Stimulated activated CD8-positive, alpha-beta memory T cell treated with anti-CD3 and anti-CD28 coated beads, Interleukin-4, amount 100 ng/mL, for 1 hour (primary cell): Measurements from ENCODE around the gene KDM8.
"Not testable (repeated sequence)": the region's sequence is repeated elsewhere in the genome, so short reads cannot be mapped to it uniquely, and the experiment has no call there.

ENCODE experiments used
- DNase-seq, 2 donors: peaks; one replicate each; pipeline ENCODE4 v3.0.0-alpha.2; 2020; ENCODE audit warnings: low read depth in 2 of 2, low spot score in 1 of 2

The KDM8 gene

DNA sequence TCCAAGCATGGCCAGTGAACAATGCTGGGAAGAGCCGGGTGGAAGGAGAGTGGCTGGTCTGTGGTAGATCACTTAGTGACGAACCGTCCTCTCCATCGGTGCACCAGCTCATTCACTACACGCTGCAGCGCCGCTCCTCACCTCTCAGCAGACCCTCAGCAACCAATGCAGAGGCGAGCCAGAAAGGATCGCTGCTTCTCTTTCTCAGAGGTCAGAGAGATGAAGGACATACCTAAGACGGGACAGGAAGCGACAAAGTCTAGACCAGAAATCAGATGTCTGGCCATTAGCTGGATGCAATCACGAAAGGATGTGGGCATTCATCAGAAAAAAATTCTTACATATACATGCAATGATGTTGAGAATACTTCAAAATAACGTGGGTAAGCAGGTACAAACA is 38.3 kb downstream of the KDM8 start:
- DNase-seq, result no peak

GRCh38 chr16:27242398-27242797 is 39.1 kb downstream of the KDM8 start:
- DNase-seq, result no peak

- no peak for DNase-seq
These were observed 39.7 kb downstream of the KDM8 start for GRCh38 chr16:27242868-27243590.

DNA sequence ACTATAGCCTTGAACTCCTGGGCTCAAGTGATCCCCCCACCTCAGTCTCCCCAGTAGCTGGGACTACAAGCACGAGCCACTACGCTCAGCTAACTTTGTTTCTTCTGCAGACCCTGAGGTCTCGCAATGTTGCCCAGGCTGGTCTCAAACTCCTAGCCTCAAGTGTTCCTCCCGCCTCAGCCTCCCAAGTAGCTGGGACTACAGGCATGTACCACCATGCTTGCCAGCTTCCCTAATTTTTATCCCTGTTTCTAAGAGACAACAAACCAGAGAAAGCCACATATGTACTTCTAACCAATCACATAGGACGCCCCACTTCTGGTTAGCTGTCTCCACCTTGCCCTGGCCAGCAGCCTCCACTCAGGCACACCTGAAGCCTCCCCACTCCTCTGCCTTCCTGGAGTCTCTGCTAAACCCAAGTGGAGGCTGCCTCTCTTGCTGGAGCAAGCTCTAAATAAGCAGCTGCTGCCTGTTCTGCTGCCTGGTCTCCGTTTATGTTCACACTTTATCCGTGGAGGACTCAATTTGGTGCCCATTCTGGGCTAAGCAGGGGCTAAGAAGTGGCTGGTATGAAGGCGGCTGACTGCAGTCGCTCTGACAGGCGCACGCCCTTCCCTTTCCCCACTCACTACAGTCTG is 40.5 kb downstream of the KDM8 start:
- no peak for DNase-seq

DNA sequence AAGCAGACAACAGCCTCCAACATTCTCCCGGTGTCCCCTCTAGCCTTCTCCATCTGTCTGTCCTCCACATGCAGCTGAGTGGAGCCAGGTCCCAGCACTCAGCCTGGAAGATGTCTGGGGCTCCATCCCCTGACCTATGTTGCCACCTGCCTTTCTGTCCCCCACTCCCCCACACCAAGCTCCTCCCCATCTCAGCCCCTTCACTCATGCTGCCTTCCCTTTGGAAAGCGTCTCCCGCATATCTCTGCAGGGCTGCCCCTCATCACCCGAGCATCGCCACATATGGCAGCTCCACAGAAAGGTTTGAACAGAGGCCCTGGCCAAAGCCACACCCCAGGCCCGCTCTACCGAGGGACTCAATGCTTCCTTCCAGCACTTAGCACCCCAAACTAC is 41.0 kb downstream of the KDM8 start:
- DNase-seq, result no peak

DNA sequence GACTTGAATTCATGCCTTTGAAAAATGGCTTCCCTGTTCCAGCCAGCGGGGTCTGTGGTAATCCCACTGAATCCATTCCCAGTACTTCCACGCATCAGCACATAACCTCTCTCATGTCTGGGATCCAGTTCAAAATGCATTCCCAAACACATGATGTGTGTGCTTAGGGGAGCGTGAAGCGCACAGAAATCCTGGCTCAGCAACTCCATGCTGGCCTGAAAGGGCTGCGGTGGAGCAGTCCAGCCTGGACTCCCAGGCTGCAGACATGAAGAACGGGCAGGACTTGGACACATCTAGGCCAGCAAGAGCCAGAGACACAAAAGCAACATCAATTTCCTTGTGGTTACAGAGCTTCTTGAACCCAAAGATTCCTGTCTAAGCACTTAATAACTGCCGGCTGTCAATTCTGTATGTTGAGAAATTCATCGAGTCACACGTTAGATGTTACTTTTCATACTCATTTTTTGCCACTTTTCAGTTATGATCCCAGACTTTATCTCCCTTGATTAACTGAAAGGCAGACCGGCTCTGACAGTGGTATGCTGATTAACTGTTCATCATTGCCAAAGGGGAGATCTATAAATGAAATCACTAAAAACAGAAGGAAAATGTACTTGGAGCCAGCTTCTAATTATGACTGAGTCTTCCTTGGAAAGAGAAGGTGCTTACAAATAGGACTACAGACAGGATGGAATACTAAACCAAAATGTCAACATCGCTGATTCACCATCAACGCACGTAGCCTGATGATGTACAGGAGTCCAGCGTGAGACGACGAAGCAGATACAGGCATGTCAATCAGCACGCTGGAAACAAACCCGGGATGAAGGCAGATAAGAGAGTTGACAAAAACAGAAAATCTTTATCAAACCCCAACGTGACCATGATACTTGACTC is 42.2 kb downstream of the KDM8 start:
- DNase-seq, result no peak

GRCh38 chr16:27246439-27246838 is 43.1 kb downstream of the KDM8 start:
- no peak for DNase-seq

GRCh38 chr16:27247076-27247475 is 43.8 kb downstream of the KDM8 start:
- not testable (repeated sequence) for DNase-seq

DNA sequence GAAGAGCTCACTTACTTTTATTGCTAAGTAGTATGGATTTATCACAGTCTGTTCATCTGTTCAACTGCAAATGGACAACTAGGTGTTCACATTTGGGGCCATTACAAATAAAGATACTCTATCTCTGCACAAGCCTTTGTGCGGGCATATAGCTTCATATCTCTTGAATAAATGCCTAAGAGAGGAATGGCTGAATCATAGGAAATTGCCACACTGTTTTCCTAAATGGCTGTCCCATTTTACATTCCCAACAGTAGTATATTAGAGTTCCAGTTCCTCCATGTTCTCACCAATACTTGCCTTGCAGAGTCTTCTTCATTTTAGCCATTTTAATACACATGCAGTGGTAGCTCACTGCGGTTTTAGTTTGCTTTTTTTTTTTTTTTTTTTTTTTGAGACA is 44.7 kb downstream of the KDM8 start:
- no peak for DNase-seq

GRCh38 chr16:27248886-27249285 is 45.6 kb downstream of the KDM8 start:
- not testable (repeated sequence) for DNase-seq

GRCh38 chr16:27251541-27252205 is 48.3 kb downstream of the KDM8 start:
- no peak for DNase-seq

GRCh38 chr16:27252206-27252585 is 48.9 kb downstream of the KDM8 start:
- no peak for DNase-seq

DNA sequence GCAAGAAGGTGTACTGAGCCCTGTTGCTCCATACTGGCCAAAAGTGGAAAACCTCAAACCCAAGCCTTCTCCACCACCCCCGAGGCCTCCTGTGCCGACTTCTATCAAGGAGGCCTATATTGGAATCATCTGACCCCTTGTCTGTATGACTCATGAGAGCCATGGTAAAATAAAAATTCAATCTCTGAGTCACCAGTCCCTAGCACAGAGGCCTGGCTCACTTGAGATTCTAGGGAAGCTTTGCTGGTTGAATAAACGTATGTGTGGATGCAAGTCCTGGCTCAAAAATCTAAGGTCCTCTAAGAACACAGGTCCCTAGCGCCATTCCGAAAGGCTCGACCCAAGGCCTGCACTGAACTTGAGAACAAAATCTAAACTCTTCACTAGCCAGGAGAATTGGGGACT is 50.2 kb downstream of the KDM8 start:
- DNase-seq, result no peak

- no peak for DNase-seq
These were observed 51.0 kb downstream of the KDM8 start for GRCh38 chr16:27254262-27254811.

- DNase-seq, result no peak
These were observed 53.5 kb downstream of the KDM8 start for GRCh38 chr16:27256861-27257260.

DNA sequence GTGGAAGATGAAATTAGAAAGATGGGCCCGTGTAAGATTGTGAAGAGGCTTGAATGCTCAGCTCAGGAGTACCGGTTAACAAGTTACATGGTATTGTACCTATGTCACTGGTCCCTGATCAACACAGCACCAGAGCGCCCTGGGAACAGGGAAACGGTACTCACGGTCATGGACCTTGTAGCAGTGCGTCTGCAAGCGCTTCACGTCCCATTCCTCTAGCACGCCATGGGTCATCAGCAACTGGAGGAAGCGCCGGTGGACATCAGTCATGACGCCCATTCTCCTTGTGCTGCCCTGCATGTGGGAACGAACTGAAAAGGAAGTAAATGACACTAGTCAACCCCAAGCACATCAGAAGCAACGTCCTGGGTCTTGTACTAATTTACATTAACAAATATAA is 53.9 kb downstream of the KDM8 start:
- no peak for DNase-seq

DNA sequence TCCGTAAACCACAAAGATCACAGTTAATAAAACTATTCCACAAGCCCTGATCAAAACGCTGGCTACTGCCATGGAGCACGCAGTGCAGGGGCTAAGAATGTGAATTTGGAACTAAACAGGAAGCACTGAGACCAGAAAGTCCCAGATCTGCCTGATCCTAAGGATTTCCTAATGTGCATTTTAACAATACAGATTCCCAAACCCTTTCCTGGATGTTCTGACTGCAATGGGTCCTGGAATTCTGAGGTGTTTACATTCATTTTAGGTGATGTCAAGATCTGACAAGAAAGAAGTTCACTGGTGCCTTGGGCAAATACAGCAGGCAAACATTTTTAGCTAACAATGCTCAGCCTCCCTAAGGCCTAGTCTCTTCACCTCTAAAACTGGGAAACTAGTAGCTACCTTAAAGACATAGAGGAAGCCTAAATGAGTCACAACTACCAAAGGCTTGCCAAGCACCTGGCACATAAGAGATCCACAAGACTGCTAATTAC is 55.0 kb downstream of the KDM8 start:
- no peak for DNase-seq

DNA sequence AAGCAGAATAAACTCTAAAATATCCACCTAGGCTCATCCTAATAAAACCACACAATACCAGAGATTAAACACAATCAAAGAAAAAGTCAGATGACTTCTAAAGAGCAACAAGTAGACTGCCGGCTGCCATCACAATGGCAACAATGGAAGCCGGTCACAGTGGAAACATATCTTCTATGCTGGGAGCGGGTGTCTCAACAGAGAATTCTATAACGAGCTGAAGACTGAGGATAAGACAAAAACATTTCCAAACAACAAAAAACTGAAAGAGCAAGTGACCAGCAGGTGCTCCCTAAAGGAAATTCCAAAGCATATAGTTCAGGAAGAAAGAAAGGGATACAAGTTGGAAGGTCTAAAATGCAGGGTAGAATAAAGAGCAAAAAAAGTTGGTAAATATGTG is 56.4 kb downstream of the KDM8 start:
- no peak for DNase-seq

GRCh38 chr16:27262904-27263423 is 59.6 kb downstream of the KDM8 start:
- DNase-seq, result not testable (repeated sequence)

DNA sequence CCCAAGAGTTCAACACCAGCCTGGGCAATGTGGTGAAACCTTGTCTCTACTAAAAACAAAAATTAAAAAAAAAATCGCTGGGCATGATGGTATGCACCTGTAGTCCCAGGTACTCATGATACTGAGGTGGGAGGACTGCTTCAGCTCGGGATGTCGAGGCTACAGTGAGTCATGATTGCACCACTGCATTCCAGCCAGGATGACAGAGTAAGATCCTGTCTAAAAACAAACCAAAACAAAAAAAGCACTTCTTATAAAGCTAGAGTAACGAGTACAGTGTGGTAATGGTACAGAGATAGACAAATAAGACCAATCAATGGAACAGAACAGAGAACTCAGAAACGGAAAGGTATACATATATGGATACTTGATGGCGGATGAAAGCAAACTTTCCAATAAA is 60.8 kb downstream of the KDM8 start:
- DNase-seq, result no peak

- no peak for DNase-seq
These were observed 62.7 kb downstream of the KDM8 start for GRCh38 chr16:27265982-27266381.
